Calu3 (cell line): ENCODE data around the gene HRH4. TPM values are rescaled to one million over a fixed set of nuclear protein-coding genes. Genes with fewer than 3 reads are reported as not detected.

Experiments used
- BruUV-seq: library from RNA; stranded (reverse); fragments of 400-500 nt; replicated peaks from 2 replicates; lab custom pipeline; 2021; lab: Mats Ljungman, UMichigan
- CTCF ChIA-PET: fragments of 300-600 bp; sonication (Branson Sonifier 250); formaldehyde crosslinking; loops from one replicate; lab custom pipeline; 2022; ENCODE audit warnings: antibody characterized with exemption; lab: Charles Lee
- DNase-seq: peaks from one replicate; pipeline ENCODE4 v3.0.0; 2022
- H3K27ac Mint-ChIP-seq: one replicate; pipeline ENCODE4 v1.8.0; 2022; ENCODE audit warnings: mixed read lengths; ENCODE audit not compliant: unreplicated experiment
- H3K27me3 Mint-ChIP-seq: one replicate; pipeline ENCODE4 v1.8.0; 2022; ENCODE audit warnings: mixed read lengths; ENCODE audit not compliant: unreplicated experiment
- H3K36me3 Mint-ChIP-seq: one replicate; pipeline ENCODE4 v1.8.0; 2022; ENCODE audit warnings: mild to moderate bottlenecking, moderate library complexity, mixed read lengths; ENCODE audit not compliant: insufficient read depth, unreplicated experiment
- H3K4me1 Mint-ChIP-seq: one replicate; pipeline ENCODE4 v1.8.0; 2022; ENCODE audit warnings: mild to moderate bottlenecking, low read depth, mixed read lengths; ENCODE audit not compliant: unreplicated experiment
- H3K4me3 Mint-ChIP-seq: one replicate; pipeline ENCODE4 v1.8.0; 2022; ENCODE audit warnings: mild to moderate bottlenecking, low read depth, moderate library complexity, mixed read lengths; ENCODE audit not compliant: unreplicated experiment
- H3K9me3 Mint-ChIP-seq: one replicate; pipeline ENCODE4 v1.8.0; 2022; ENCODE audit warnings: low read depth, mixed read lengths; ENCODE audit not compliant: unreplicated experiment
- intact Hi-C: fragments of 100-400 bp; cut with micrococcal nuclease; formaldehyde crosslinking; loops from one replicate; pipeline ENCODE4 v1.10.0; 2022; ENCODE audit not compliant: unreplicated experiment
- total RNA-seq: library from RNA; stranded (reverse); gene quantifications from 2 replicates; pipeline ENCODE4 v1.2.3, GENCODE V29; 2022
- TF ChIP-seq, protein P1 (sequence below): fragments of 200-600 bp; IDR thresholded peaks from one replicate; pipeline ENCODE4 v1.8.0; 2022; ENCODE audit warnings: antibody characterized with exemption; ENCODE audit not compliant: unreplicated experiment

HRH4 gene
- total RNA-seq, 1 experiment from 2014 or later = 0.09 TPM

DNA sequence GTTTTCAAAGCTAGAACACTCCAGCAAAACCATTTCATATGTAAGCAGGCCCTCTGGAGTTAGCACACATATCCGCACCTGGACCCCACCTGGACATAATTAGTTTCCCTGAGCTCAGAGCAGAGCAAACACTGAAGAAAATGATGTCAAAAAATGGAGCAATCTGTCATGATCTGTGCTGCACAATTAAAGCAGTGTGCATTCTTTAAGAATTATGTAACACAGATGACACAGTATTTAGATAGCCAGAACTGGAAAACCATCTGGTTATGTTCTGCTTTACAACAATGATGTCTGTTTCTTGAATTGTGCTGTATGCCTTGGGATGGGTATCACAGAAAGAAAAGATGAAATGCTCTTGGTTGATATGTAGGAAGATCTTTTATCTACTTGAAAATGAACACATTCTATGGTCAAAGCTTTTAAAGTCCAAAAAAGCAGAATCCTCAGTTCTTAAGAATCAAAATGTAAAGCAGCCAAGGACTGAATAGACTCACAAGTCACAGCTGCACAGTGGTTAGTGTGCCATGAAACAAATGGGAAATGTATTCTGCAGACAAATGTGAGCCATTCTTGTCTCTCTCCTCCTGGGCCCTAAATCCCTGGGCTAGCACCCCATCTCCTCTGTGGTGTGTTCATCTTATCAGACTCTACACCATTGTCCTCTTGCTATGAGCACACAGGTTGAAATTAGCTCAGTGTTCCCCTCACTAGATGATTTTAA is 36.8 kb downstream of the HRH4 start:
- no peak overlapping the region for H3K4me3 Mint-ChIP-seq
- no peaks in the 10 kb centered on the region for H3K9me3 Mint-ChIP-seq
- no peak for DNase-seq
- no peak overlapping the region for H3K27ac Mint-ChIP-seq
- BruUV-seq = no TSS peak
- TF ChIP-seq, protein P1, sequence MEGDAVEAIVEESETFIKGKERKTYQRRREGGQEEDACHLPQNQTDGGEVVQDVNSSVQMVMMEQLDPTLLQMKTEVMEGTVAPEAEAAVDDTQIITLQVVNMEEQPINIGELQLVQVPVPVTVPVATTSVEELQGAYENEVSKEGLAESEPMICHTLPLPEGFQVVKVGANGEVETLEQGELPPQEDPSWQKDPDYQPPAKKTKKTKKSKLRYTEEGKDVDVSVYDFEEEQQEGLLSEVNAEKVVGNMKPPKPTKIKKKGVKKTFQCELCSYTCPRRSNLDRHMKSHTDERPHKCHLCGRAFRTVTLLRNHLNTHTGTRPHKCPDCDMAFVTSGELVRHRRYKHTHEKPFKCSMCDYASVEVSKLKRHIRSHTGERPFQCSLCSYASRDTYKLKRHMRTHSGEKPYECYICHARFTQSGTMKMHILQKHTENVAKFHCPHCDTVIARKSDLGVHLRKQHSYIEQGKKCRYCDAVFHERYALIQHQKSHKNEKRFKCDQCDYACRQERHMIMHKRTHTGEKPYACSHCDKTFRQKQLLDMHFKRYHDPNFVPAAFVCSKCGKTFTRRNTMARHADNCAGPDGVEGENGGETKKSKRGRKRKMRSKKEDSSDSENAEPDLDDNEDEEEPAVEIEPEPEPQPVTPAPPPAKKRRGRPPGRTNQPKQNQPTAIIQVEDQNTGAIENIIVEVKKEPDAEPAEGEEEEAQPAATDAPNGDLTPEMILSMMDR = no peak
- peaks cover 46% of the 10 kb centered on the region for H3K27me3 Mint-ChIP-seq
- no peaks in the 10 kb centered on the region for H3K36me3 Mint-ChIP-seq
- intact Hi-C loops = no loop called here
- CTCF ChIA-PET = interaction anchor here (1.0 kb wide), 1 partner anchor 10 kb away, joined by 3 read pairs; no protein-coding TSS in a partner anchor
- no peaks in the 10 kb centered on the region for H3K4me1 Mint-ChIP-seq

DNA sequence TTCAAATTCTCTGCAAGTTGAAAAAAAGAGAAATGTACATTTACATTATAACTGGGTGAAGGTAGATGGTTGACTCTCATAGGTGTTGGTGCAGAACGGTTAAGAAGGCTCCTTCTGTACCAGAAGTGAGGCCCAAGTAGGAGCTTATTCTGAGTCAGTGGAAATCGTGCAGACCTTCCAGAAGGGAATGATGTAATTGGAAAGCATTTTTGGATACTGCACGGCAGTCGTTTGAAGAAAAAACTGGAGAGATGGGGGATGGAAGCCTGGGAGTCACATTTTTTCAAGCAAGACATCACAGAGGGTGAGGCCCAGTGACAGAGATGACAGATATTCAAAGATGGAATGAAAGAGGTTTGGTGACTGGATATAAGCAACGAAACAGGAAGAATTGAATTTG is 39.4 kb downstream of the HRH4 start:
- no peaks in the 10 kb centered on the region for H3K4me1 Mint-ChIP-seq
- intact Hi-C loops = no loop called here
- H3K4me3 Mint-ChIP-seq = no peak overlapping the region
- H3K9me3 Mint-ChIP-seq = no peaks in the 10 kb centered on the region
- peaks cover 19% of the 10 kb centered on the region for H3K27me3 Mint-ChIP-seq
- CTCF ChIA-PET = interaction anchor here (1.1 kb wide), 1 partner anchor 11 kb away, joined by 3 read pairs; no protein-coding TSS in a partner anchor
- no TSS peak for BruUV-seq
- DNase-seq = no peak
- H3K27ac Mint-ChIP-seq = no peak overlapping the region
- H3K36me3 Mint-ChIP-seq = no peaks in the 10 kb centered on the region
- TF ChIP-seq, protein P1 = no peak

DNA sequence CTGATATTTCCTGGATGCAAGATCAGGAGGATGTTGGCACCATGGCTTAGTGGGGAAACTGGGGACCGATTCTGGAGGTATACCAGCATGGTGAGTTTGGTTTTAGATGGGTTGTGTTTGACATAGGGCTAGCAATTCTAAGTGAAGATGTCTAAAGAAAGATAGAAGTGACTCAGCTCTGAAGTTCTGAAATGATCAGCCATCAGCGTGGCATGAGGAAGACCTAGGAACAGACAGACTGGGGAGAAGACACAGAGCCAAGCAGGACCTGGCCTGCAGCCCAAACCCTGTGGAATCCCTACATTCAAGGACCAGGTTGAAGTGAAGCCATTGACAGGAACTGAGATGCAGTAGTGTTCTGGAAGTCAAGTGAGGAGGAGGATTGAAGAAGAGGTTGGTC is 39.8 kb downstream of the HRH4 start:
- intact Hi-C loops = no loop called here
- Mint-ChIP-seq H3K4me1 (no peaks in the 10 kb centered on the region), H3K27me3 (peaks cover 18% of the 10 kb centered on the region), H3K36me3 (no peaks in the 10 kb centered on the region), H3K4me3 (no peak overlapping the region), H3K27ac (no peak overlapping the region), H3K9me3 (no peaks in the 10 kb centered on the region)
- TF ChIP-seq, protein P1 = no peak
- BruUV-seq = no TSS peak
- no peak for DNase-seq
- CTCF ChIA-PET = interaction anchor here (1.1 kb wide), 1 partner anchor 11 kb away, joined by 3 read pairs; no protein-coding TSS in a partner anchor

DNA sequence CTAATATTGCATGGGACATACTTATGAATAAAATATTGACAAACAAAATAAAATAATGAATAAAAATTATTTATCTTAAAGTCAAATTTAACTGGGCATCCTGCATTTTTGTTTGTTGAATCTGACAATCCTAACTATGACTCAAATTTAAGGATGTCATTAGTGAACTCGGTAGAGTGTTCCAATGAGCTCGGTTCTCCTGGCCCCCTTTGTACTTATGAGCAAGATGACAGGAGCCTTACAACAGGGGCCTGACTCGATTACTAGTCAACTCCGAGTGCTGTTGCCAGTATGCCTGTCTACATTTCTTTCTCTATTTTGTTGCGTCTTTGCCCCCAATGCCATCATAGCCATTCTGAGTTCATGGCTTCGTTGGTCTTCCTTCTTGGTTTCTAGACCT is 40.3 kb downstream of the HRH4 start:
- no peak overlapping the region for H3K27ac Mint-ChIP-seq
- CTCF ChIA-PET = interaction anchor here (1.1 kb wide), 1 partner anchor 12 kb away, joined by 3 read pairs; no protein-coding TSS in a partner anchor
- no peaks in the 10 kb centered on the region for H3K4me1 Mint-ChIP-seq
- no peaks in the 10 kb centered on the region for H3K9me3 Mint-ChIP-seq
- H3K27me3 Mint-ChIP-seq = peaks cover 18% of the 10 kb centered on the region
- BruUV-seq = no TSS peak
- DNase-seq = no peak
- H3K4me3 Mint-ChIP-seq = no peak overlapping the region
- TF ChIP-seq, protein P1 = no peak
- intact Hi-C loops = no loop called here
- H3K36me3 Mint-ChIP-seq = no peaks in the 10 kb centered on the region
